Activated naive CD4-positive, alpha-beta T cell treated with anti-CD3 and anti-CD28 coated beads, Interleukin-2, amount 10 ng/mL, durations not matched to agents 5 hours and 36 hours (primary cell): ENCODE results near the gene MS4A5. TPM values are rescaled to one million over a fixed set of nuclear protein-coding genes. Genes with fewer than 3 reads are reported as not detected.

ENCODE experiments used
- total RNA-seq, 2 experiments: library from RNA; stranded (reverse); gene quantifications; one replicate each; pipeline ENCODE4 v1.2.3, GENCODE V29; 2021

MS4A5 gene, protein sequence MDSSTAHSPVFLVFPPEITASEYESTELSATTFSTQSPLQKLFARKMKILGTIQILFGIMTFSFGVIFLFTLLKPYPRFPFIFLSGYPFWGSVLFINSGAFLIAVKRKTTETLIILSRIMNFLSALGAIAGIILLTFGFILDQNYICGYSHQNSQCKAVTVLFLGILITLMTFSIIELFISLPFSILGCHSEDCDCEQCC
- not detected for total RNA-seq

DNA sequence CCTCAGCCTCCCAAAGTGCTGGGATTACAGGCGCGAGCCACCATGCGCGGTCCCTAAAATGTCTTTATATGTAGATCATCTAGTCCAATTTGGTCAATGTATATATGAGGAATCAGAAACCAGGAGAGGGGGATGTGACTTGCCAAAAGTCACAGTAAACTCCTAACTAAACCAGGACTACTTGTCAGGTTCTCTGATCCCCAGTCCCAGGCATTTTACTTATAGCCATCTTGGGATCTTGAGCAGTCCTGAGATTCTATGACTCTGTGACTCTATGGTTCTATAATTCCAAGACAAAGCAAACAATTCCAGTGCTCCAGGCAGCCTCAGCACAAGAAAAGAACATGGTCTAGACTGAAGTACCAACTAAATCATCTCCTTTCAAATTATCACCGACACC lies at the start of gene MS4A5:
TSS of gene MS4A5 (plus strand) at position 301 of the 400 bp plus-strand sequence. CDS start 103 bp downstream, outside the sequence.

DNA sequence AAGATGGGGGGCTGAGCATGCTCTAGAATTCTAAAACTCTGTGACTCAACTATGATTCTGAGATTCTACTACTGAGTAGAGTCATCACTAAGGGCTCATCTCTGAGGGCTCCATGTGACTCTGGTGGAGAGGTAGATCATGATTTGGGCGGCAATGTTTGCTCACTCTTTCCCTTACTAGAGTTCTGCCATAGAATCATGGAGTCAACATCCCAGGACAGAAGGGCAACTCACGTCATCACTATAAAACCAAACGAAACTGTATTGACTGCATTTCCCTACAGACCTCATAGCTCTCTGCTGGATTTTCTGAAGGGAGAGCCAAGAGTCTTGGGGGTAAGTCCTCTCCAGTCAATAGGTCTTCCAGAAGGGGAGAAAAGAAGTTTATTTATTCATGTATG lies 33.0 kb upstream of the MS4A5 start, which contains the start of gene MS4A14:
TSS of gene MS4A14 (plus strand) at position 78 of the 400 bp plus-strand sequence. CDS start at position 198, 120 bp downstream.

DNA sequence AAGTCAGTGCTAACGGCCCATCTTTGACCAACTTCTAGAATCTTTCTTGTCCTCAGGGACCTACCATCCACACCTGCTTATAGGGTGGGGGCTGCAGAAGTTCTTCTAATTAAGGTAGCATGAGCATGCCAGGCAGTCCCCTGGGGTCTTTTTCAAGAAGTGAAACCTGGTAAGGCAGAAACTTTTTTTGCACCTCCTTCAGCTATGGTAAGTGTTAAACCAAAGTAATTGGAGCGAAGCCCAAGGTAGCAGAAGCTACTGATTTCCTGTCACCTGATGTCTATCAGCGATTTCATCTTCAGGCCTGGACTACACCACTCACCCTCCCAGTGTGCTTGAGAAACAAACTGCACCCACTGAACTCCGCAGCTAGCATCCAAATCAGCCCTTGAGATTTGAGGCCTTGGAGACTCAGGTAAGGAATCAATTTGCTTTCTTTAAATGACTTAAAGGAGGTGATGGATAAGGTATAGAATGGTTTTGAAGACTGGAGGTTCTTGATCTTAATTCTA lies 26.2 kb downstream of the MS4A5 start, which contains the start of gene MS4A1:
TSS of gene MS4A1 (plus strand) at position 317 of the 512 bp plus-strand sequence. CDS start 6,528 bp downstream, outside the sequence.

DNA sequence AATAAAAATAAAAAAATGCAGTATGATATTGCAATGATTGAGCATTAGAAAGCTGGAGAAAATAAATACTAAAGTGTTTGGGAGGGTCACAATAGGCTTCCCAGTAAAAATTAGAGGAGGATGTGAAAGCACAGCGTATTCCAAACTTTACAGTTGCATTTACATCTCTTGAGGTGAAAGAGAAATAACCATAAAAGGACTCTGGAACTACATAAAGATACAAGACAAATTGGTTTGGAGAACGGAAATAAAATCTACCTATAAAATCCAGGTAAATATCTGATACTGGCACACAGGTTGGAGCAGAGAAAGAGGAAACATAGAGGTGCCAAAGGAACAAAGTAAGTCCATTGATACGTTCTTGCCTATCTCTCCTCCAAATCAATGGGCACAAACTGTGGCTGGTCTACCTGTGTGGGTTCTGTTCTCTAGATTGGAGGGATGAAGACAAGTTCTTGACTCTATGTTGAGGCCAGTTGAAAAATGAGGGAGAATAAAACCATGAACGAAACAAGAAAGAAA lies 63.2 kb downstream of the MS4A5 start, which contains the start of gene MS4A12:
TSS of gene MS4A12 (plus strand) at position 291 of the 522 bp plus-strand sequence. CDS start 4,541 bp downstream, outside the sequence.

Other genes with a start within 250 kb of the MS4A5 start
- not detected for gene MS4A6A, start 246.5 kb upstream of the MS4A5 start, total RNA-seq
- gene MS4A4E, start 186.4 kb upstream of the MS4A5 start, total RNA-seq, result not detected
- gene MS4A4A, start 148.9 kb upstream of the MS4A5 start, total RNA-seq, result not detected
- gene MS4A6E, start 102.3 kb upstream of the MS4A5 start, total RNA-seq, result not detected
- gene MS4A7, start 51.0 kb upstream of the MS4A5 start, total RNA-seq, result not detected
- not detected for gene MS4A14, start 33.1 kb upstream of the MS4A5 start, total RNA-seq
- gene MS4A1, start 26.3 kb downstream of the MS4A5 start, total RNA-seq, result 1 to 10 TPM in 1 of 2 experiments, under 1 TPM in 1; 0.41 to 1.0 TPM
- not detected for gene MS4A12, start 63.2 kb downstream of the MS4A5 start, total RNA-seq
- not detected for gene MS4A13, start 85.8 kb downstream of the MS4A5 start, total RNA-seq